Hepatocyte (in vitro differentiated cells): ENCODE measurements around the gene STRIP1. TPM values are rescaled to one million over a fixed set of nuclear protein-coding genes. Genes with fewer than 3 reads are reported as not detected.

Source experiments
- DNase-seq: peaks from one replicate; pipeline ENCODE4 v3.0.0-alpha.2; 2016; ENCODE audit warnings: low spot score
- H2AFZ ChIP-seq: fragments of 200-600 bp; sonication (generic); 2 replicates; pipeline ENCODE4 v1.6.0; 2016; ENCODE audit warnings: antibody characterized with exemption, mild to moderate bottlenecking
- H3K27ac ChIP-seq: fragments of 200-600 bp; sonication (generic); 2 replicates; pipeline ENCODE4 v1.5.1; 2016; ENCODE audit warnings: mild to moderate bottlenecking
- H3K27me3 ChIP-seq: fragments of 200-600 bp; sonication (generic); 2 replicates; pipeline ENCODE4 v1.6.1; 2016
- H3K36me3 ChIP-seq: fragments of 200-600 bp; sonication (generic); replicated peaks from 2 replicates; pipeline ENCODE4 v1.5.1; 2016; ENCODE audit warnings: low read depth; ENCODE audit not compliant: insufficient read depth
- H3K4me1 ChIP-seq: fragments of 200-600 bp; sonication (generic); 2 replicates; pipeline ENCODE4 v1.5.1; 2016; ENCODE audit warnings: mild to moderate bottlenecking, moderate library complexity; ENCODE audit not compliant: insufficient read depth
- H3K4me2 ChIP-seq: fragments of 200-600 bp; sonication (generic); 2 replicates; pipeline ENCODE4 v1.6.0; 2016
- H3K4me3 ChIP-seq: fragments of 200-600 bp; sonication (generic); 2 replicates; pipeline ENCODE4 v1.5.1; 2016; ENCODE audit warnings: mild to moderate bottlenecking
- H3K79me2 ChIP-seq: fragments of 200-600 bp; sonication (generic); 2 replicates; pipeline ENCODE4 v1.6.0; 2017; ENCODE audit warnings: mild to moderate bottlenecking
- H3K9me2 ChIP-seq: fragments of 200-600 bp; sonication (generic); replicated peaks from 2 replicates; pipeline ENCODE4 v1.6.0; 2017; ENCODE audit warnings: mild to moderate bottlenecking; ENCODE audit not compliant: insufficient read depth
- H3K9me3 ChIP-seq: fragments of 200-600 bp; sonication (generic); 2 replicates; pipeline ENCODE4 v1.5.1; 2016; ENCODE audit warnings: low read depth, mild to moderate bottlenecking
- H4K20me1 ChIP-seq: fragments of 200-600 bp; sonication (generic); 2 replicates; pipeline ENCODE4 v1.6.0; 2016; ENCODE audit warnings: mild to moderate bottlenecking; ENCODE audit not compliant: insufficient read depth, poor library complexity, severe bottlenecking
- CTCF ChIP-seq: fragments of 200-600 bp; sonication (generic); IDR thresholded peaks from 2 replicates; pipeline ENCODE4 v1.5.1; 2016; ENCODE audit warnings: antibody characterized with exemption, mild to moderate bottlenecking; ENCODE audit not compliant: poor library complexity
- EZH2 ChIP-seq: fragments of 200-600 bp; sonication (generic); IDR thresholded peaks from 2 replicates; pipeline ENCODE4 v1.6.1; 2016; ENCODE audit warnings: antibody characterized with exemption, mild to moderate bottlenecking, borderline replicate concordance
- EZH2phosphoT487 ChIP-seq: fragments of 200-600 bp; sonication (generic); IDR thresholded peaks from one replicate; pipeline ENCODE4 v1.6.1; 2018; ENCODE audit warnings: antibody characterized with exemption, mild to moderate bottlenecking, low read depth, moderate library complexity; ENCODE audit not compliant: unreplicated experiment, severe bottlenecking
- WGBS: methylation state at CpG from one replicate; pipeline ENCODE4 v1.1.6; 2016; ENCODE audit warnings: low lambda C conversion rate; ENCODE audit errors: missing lambda C conversion rate; 5-methylcytosine and 5-hydroxymethylcytosine counted together
- polyA plus RNA-seq: library from polyadenylated mRNA; unstranded; fragments of >200 nt; fragmentation: Nextera tagmentation; extraction: Ambion mirVana; gene quantifications from 2 replicates; pipeline ENCODE4 v1.2.1, GENCODE V29; 2016
- total RNA-seq: library from RNA; depleted of rRNA; stranded (reverse); fragments of >200 nt; gene quantifications from 2 replicates; pipeline ENCODE4 v1.2.3, GENCODE V29; 2014

Gene STRIP1
- total and polyA plus RNA-seq, 2 experiments from 2014 or later, result 29.1 to 44.6 TPM

- peaks cover 38% of the 10 kb centered on the region for H3K27me3 ChIP-seq
Observed at GRCh38 chr1:110089561-110090275, 55.3 kb downstream of the STRIP1 start.

GRCh38 chr1:110091381-110091780 lies 57.0 kb downstream of the STRIP1 start:
- no peaks in the 10 kb centered on the region for H3K4me1 ChIP-seq
- H3K9me3 ChIP-seq, result no peaks in the 10 kb centered on the region
- 59% methylated on average over 2 of the region's 2 CpGs for WGBS
- DNase-seq, result no peak
- H3K27ac ChIP-seq, result no peak overlapping the region
- no peaks in the 10 kb centered on the region for H3K9me2 ChIP-seq
- TF ChIP-seq EZH2, result no peak
- TF ChIP-seq CTCF, result no peak
- no peak for TF ChIP-seq EZH2phosphoT487
- no peak overlapping the region for H2AFZ ChIP-seq
- H4K20me1 ChIP-seq, result no peaks in the 10 kb centered on the region
- peaks cover 21% of the 10 kb centered on the region for H3K27me3 ChIP-seq
- no peaks in the 10 kb centered on the region for H3K79me2 ChIP-seq
- H3K36me3 ChIP-seq, result no peaks in the 10 kb centered on the region
- no peak overlapping the region for H3K4me2 ChIP-seq
- H3K4me3 ChIP-seq, result no peak overlapping the region

More at GRCh38 chr1:110089561-110090275, 55.3 kb downstream of the STRIP1 start:
- H2AFZ ChIP-seq, result no peak overlapping the region
- no peaks in the 10 kb centered on the region for H3K9me3 ChIP-seq
- H3K4me2 ChIP-seq, result no peak overlapping the region
- H4K20me1 ChIP-seq, result no peaks in the 10 kb centered on the region
- no peak overlapping the region for H3K27ac ChIP-seq
- WGBS, result 33% methylated on average over 7 of the region's 7 CpGs
- no peak overlapping the region for H3K4me3 ChIP-seq
- peaks cover 3% of the 10 kb centered on the region for H3K4me1 ChIP-seq
- TF ChIP-seq EZH2phosphoT487 (no peak), CTCF (no peak), EZH2 (no peak)
- H3K9me2 ChIP-seq, result no peaks in the 10 kb centered on the region
- no peaks in the 10 kb centered on the region for H3K36me3 ChIP-seq
- H3K79me2 ChIP-seq, result no peaks in the 10 kb centered on the region
- DNase-seq, result no peak

- no peaks in the 10 kb centered on the region for H3K4me1 ChIP-seq
- H3K4me2 ChIP-seq, result no peak overlapping the region
- no peak overlapping the region for H3K27ac ChIP-seq
- no peak overlapping the region for H2AFZ ChIP-seq
- no peaks in the 10 kb centered on the region for H4K20me1 ChIP-seq
- DNase-seq, result no peak
- H3K79me2 ChIP-seq, result no peaks in the 10 kb centered on the region
- H3K36me3 ChIP-seq, result no peaks in the 10 kb centered on the region
- WGBS, result 73% methylated on average over 3 of the region's 3 CpGs
- TF ChIP-seq EZH2 (no peak), EZH2phosphoT487 (no peak)
- H3K4me3 ChIP-seq, result no peak overlapping the region
- no peaks in the 10 kb centered on the region for H3K9me3 ChIP-seq
- no peaks in the 10 kb centered on the region for H3K9me2 ChIP-seq
- peaks cover 17% of the 10 kb centered on the region for H3K27me3 ChIP-seq
Observed at GRCh38 chr1:110091791-110092190, 57.4 kb downstream of the STRIP1 start.

- Histone ChIP-seq H3K9me2 (no peaks in the 10 kb centered on the region), H2AFZ (no peak overlapping the region), H3K4me3 (no peak overlapping the region), H3K27ac (no peak overlapping the region), H3K4me1 (no peaks in the 10 kb centered on the region), H3K4me2 (no peak overlapping the region), H3K79me2 (no peaks in the 10 kb centered on the region), H3K36me3 (no peaks in the 10 kb centered on the region), H3K9me3 (no peaks in the 10 kb centered on the region), H4K20me1 (no peaks in the 10 kb centered on the region), H3K27me3 (peaks cover 10% of the 10 kb centered on the region)
- 81% methylated on average over 2 of the region's 2 CpGs for WGBS
- TF ChIP-seq EZH2 (no peak), CTCF (no peak), EZH2phosphoT487 (no peak)
- no peak for DNase-seq
Observed at GRCh38 chr1:110092991-110093390, 58.6 kb downstream of the STRIP1 start.
